Stimulated activated CD8-positive, alpha-beta memory T cell treated with anti-CD3 and anti-CD28 coated beads, Interleukin-2, amount 100 ng/mL, for 48 hours (primary cell): ENCODE results near the gene DOCK2.
"Not testable (repeated sequence)": the region's sequence is repeated elsewhere in the genome, so short reads cannot be mapped to it uniquely, and the experiment has no call there.

ENCODE experiments used
- DNase-seq, 2 donors: peaks; one replicate each; pipeline ENCODE4 v3.0.0-alpha.2; 2020; ENCODE audit warnings: low read depth in 2 of 2

The DOCK2 gene

GRCh38 chr5:169756071-169756765 is 119.1 kb downstream of the DOCK2 start:
- DNase-seq = no peak

- no peak for DNase-seq
These were observed 119.9 kb downstream of the DOCK2 start for GRCh38 chr5:169757016-169757415.

- no peak for DNase-seq
These were observed 121.8 kb downstream of the DOCK2 start for GRCh38 chr5:169758886-169759285.

GRCh38 chr5:169760229-169760628 is 123.2 kb downstream of the DOCK2 start:
- DNase-seq = no peak

- DNase-seq = no peak
These were observed 125.4 kb downstream of the DOCK2 start for GRCh38 chr5:169762338-169763095.

- DNase-seq = no peak
These were observed 126.4 kb downstream of the DOCK2 start for GRCh38 chr5:169763376-169764017.

- no peak for DNase-seq
These were observed 126.9 kb downstream of the DOCK2 start for GRCh38 chr5:169764018-169764378.

GRCh38 chr5:169765176-169765996 is 128.3 kb downstream of the DOCK2 start:
- no peak for DNase-seq

- not testable (repeated sequence) for DNase-seq
These were observed 129.9 kb downstream of the DOCK2 start for GRCh38 chr5:169766943-169767342.

- DNase-seq = no peak
These were observed 130.9 kb downstream of the DOCK2 start for GRCh38 chr5:169767938-169768337.

GRCh38 chr5:169768416-169768815 is 131.3 kb downstream of the DOCK2 start:
- DNase-seq = no peak

- DNase-seq = no peak
These were observed 133.0 kb downstream of the DOCK2 start for GRCh38 chr5:169770109-169770508.

- no peak for DNase-seq
These were observed 135.2 kb downstream of the DOCK2 start for GRCh38 chr5:169772256-169772655.

GRCh38 chr5:169772688-169773087 is 135.6 kb downstream of the DOCK2 start:
- no peak for DNase-seq

GRCh38 chr5:169777159-169777558 is 140.1 kb downstream of the DOCK2 start:
- DNase-seq = no peak

- DNase-seq = no peak
These were observed 141.8 kb downstream of the DOCK2 start for GRCh38 chr5:169778622-169779596.

- no peak for DNase-seq
These were observed 144.6 kb downstream of the DOCK2 start for GRCh38 chr5:169781420-169782345.

GRCh38 chr5:169785771-169786618 is 148.9 kb downstream of the DOCK2 start:
- no peak for DNase-seq

GRCh38 chr5:169788168-169788567 is 151.1 kb downstream of the DOCK2 start:
- no peak for DNase-seq
